Measurements from ENCODE around the gene CHMP5. TPM values are rescaled to one million over a fixed set of nuclear protein-coding genes. Genes with fewer than 3 reads are reported as not detected.

Gene CHMP5
- total RNA-seq, 1 donor from 2014 or later, result 28.1 TPM

GRCh38 chr9:33294670-33295432, 30.0 kb downstream of the CHMP5 start:
- no peaks in the 10 kb centered on the region for H3K27me3 Mint-ChIP-seq
- ATAC-seq (ENCODE audit: low read depth) (no peak), DNase-seq (no peak)
- H3K4me3 Mint-ChIP-seq, result peak overlapping the region; percentile 68
- TF ChIP-seq CTCF (IDR thresholded peaks at IDR 0.05), result no peak
- H3K4me1 Mint-ChIP-seq, result peaks cover 95% of the 10 kb centered on the region
- peaks cover 84% of the 10 kb centered on the region for H3K36me3 Mint-ChIP-seq (ENCODE audit: low read depth)
- intact Hi-C loops (cut with micrococcal nuclease), result loop anchor here (5.0 to 10.0 kb wide), 3 partner anchors 47 to 740 kb away; partner anchors contain the start of genes SMIM27, TOPORS and UBE2R2
- peak overlapping the region; percentile 93 for H3K27ac Mint-ChIP-seq
- ChIA-PET POLR2A (no interaction called here), CTCF (no interaction called here)
- H3K9me3 Mint-ChIP-seq, result no peaks in the 10 kb centered on the region

GRCh38 chr9:33295571-33295970, 30.7 kb downstream of the CHMP5 start:
- Mint-ChIP-seq H3K4me3 (peak overlapping the region; percentile 56), H3K4me1 (peaks cover 95% of the 10 kb centered on the region), H3K27ac (peak overlapping the region; percentile 93), H3K9me3 (no peaks in the 10 kb centered on the region), H3K27me3 (no peaks in the 10 kb centered on the region), H3K36me3 (ENCODE audit: low read depth) (peaks cover 84% of the 10 kb centered on the region)
- POLR2A ChIA-PET, result interaction anchor here (0.7 kb wide), 1 partner anchor 214 kb away, joined by 4 read pairs; no protein-coding TSS in a partner anchor
- CTCF ChIA-PET, result interaction anchor here (4.1 kb wide), 1 partner anchor 9 kb away, joined by 28 read pairs; no protein-coding TSS in a partner anchor
- ATAC-seq (ENCODE audit: low read depth) (no peak), DNase-seq (no peak)
- intact Hi-C loops (cut with micrococcal nuclease), result loop anchor here (5.0 to 10.0 kb wide), 3 partner anchors 47 to 741 kb away; partner anchors contain the start of genes SMIM27, TOPORS and UBE2R2
- TF ChIP-seq CTCF (IDR thresholded peaks at IDR 0.05), result no peak

DNA sequence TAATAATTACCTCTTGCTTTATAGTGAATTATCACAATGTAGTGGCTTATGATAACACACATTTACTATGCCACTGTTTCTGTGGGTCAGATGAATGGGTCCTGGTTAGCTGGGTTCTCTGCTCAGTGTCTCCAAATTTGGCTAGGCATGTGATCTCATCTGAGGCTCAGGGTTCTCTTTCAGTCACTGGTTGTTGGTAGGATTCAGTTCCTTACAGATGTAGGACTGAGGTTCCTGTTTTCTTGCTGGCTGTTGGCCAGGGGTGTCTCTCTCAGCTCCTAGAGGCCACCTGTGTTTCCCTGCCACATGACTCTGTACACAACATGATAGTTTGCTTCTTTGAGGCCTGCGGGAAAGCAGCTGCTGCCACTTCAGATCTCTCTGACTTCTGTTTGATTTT, 32.6 kb downstream of the CHMP5 start:
- Mint-ChIP-seq H3K27ac (peak overlapping the region; percentile 93), H3K36me3 (ENCODE audit: low read depth) (peaks cover 88% of the 10 kb centered on the region), H3K4me1 (peaks cover 84% of the 10 kb centered on the region), H3K27me3 (no peaks in the 10 kb centered on the region), H3K4me3 (peak overlapping the region; percentile 62), H3K9me3 (no peaks in the 10 kb centered on the region)
- peak; percentile 31 for DNase-seq
- peak; percentile 90 for ATAC-seq (ENCODE audit: low read depth)
- POLR2A ChIA-PET, result interaction anchor here (0.5 to 2.1 kb wide), 8 partner anchors 10 to 273 kb away, joined by 3 to 15 read pairs (median 5); partner anchors contain the start of genes B4GALT1, BAG1, CHMP5 and DNAJA1
- CTCF ChIA-PET, result interaction anchor here (1.3 to 4.1 kb wide), 2 partner anchors 10 to 13 kb away, joined by 3 to 28 read pairs; no protein-coding TSS in a partner anchor
- intact Hi-C loops (cut with micrococcal nuclease), result loop anchor here (1.0 to 10.0 kb wide), 4 partner anchors 10 to 743 kb away; partner anchors contain the start of genes SMIM27, TOPORS and UBE2R2
- no peak for TF ChIP-seq CTCF (IDR thresholded peaks at IDR 0.05)

- H3K4me3 Mint-ChIP-seq, result no peak overlapping the region
- no peak for TF ChIP-seq CTCF (IDR thresholded peaks at IDR 0.05)
- H3K9me3 Mint-ChIP-seq, result no peaks in the 10 kb centered on the region
- CTCF ChIA-PET, result interaction anchor here (2.1 kb wide), 1 partner anchor 14 kb away, joined by 6 read pairs; no protein-coding TSS in a partner anchor
- DNase-seq (no peak), ATAC-seq (ENCODE audit: low read depth) (no peak)
- H3K36me3 Mint-ChIP-seq (ENCODE audit: low read depth), result peaks cover 77% of the 10 kb centered on the region
- peaks cover 57% of the 10 kb centered on the region for H3K4me1 Mint-ChIP-seq
- no peaks in the 10 kb centered on the region for H3K27me3 Mint-ChIP-seq
- H3K27ac Mint-ChIP-seq, result peak overlapping the region; percentile 9
- intact Hi-C loops (cut with micrococcal nuclease), result no loop called here
- POLR2A ChIA-PET, result interaction anchor here (0.7 to 2.3 kb wide), 2 partner anchors 10 to 1217 kb away, joined by 5 to 8 read pairs; partner anchors contain the start of gene NFX1
Observed at GRCh38 chr9:33300546-33300945, 35.7 kb downstream of the CHMP5 start.

GRCh38 chr9:33304362-33304761, 39.5 kb downstream of the CHMP5 start:
- ChIA-PET POLR2A (interaction anchor here (0.8 kb wide), 1 partner anchor 14 kb away, joined by 5 read pairs; the partner anchor contains the start of gene NFX1), CTCF (interaction anchor here (0.9 to 1.0 kb wide), 2 partner anchors 8 to 21 kb away, joined by 3 read pairs; no protein-coding TSS in a partner anchor)
- H3K4me3 Mint-ChIP-seq, result no peak overlapping the region
- intact Hi-C loops (cut with micrococcal nuclease), result no loop called here
- ATAC-seq (ENCODE audit: low read depth) (no peak), DNase-seq (no peak)
- TF ChIP-seq CTCF (IDR thresholded peaks at IDR 0.05), result no peak
- no peaks in the 10 kb centered on the region for H3K9me3 Mint-ChIP-seq
- peaks cover 18% of the 10 kb centered on the region for H3K4me1 Mint-ChIP-seq
- H3K36me3 Mint-ChIP-seq (ENCODE audit: low read depth), result peaks cover 70% of the 10 kb centered on the region
- no peaks in the 10 kb centered on the region for H3K27me3 Mint-ChIP-seq
- no peak overlapping the region for H3K27ac Mint-ChIP-seq

Measured in activated B cell treated with CpG ODN at 0.5 μM for 24 hours (primary cell).